Caco-2 (cell line): ENCODE results near the gene ASXL1. TPM values are rescaled to one million over a fixed set of nuclear protein-coding genes. Genes with fewer than 3 reads are reported as not detected.
"Not testable (repeated sequence)": the region's sequence is repeated elsewhere in the genome, so short reads cannot be mapped to it uniquely, and the experiment has no call there.

Experiments
- BruUV-seq: library from RNA; stranded (reverse); fragments of 400-500 nt; replicated peaks from 2 replicates; lab custom pipeline; 2021; lab: Mats Ljungman, UMichigan
- CTCF ChIA-PET: fragments of 300-600 bp; sonication (Branson Sonifier 250); formaldehyde crosslinking; loops from one replicate; lab custom pipeline; 2022; ENCODE audit warnings: antibody characterized with exemption; lab: Charles Lee
- POLR2A ChIA-PET: fragments of 300-600 bp; sonication (Branson Sonifier 250); formaldehyde crosslinking; loops from one replicate; lab custom pipeline; 2022; ENCODE audit warnings: antibody characterized with exemption; lab: Charles Lee
- DNase-seq, 2 experiments: peaks; one replicate each; pipeline versions ENCODE4 v3.0.0 to v3.0.0-alpha.2; 2020 to 2022
- H3K27me3 ChIP-seq: replicated peaks from 2 replicates; pipeline ENCODE4 v1.6.0; 2011; ENCODE audit warnings: low read length; ENCODE audit not compliant: control insufficient read depth, insufficient read depth
- H3K36me3 ChIP-seq: 2 replicates; pipeline ENCODE4 v1.5.1; 2011; ENCODE audit warnings: low read length; ENCODE audit not compliant: control insufficient read depth, insufficient read depth
- H3K4me1 ChIP-seq: fragments of 250-450 bp; sonication (Bioruptor Pico); 2 replicates; pipeline ENCODE4 v1.5.1; 2020; ENCODE audit warnings: mild to moderate bottlenecking
- H3K4me3 ChIP-seq: 2 replicates; pipeline ENCODE4 v1.5.1; 2011; ENCODE audit warnings: low read depth, mild to moderate bottlenecking, control low read depth, low read length
- H3K9me3 ChIP-seq: fragments of 250-450 bp; sonication (Bioruptor Pico); 2 replicates; pipeline ENCODE4 v1.5.1; 2020; ENCODE audit warnings: mild to moderate bottlenecking, moderate library complexity
- H3K27ac Mint-ChIP-seq: one replicate; pipeline ENCODE4 v1.8.0; 2022; ENCODE audit warnings: mixed read lengths; ENCODE audit not compliant: unreplicated experiment
- H3K27me3 Mint-ChIP-seq: one replicate; pipeline ENCODE4 v1.8.0; 2022; ENCODE audit warnings: mixed read lengths; ENCODE audit not compliant: insufficient read depth, unreplicated experiment
- H3K36me3 Mint-ChIP-seq: one replicate; pipeline ENCODE4 v1.8.0; 2022; ENCODE audit warnings: mild to moderate bottlenecking, mixed read lengths; ENCODE audit not compliant: insufficient read depth, unreplicated experiment
- H3K4me1 Mint-ChIP-seq: one replicate; pipeline ENCODE4 v1.8.0; 2022; ENCODE audit warnings: low read depth, mixed read lengths; ENCODE audit not compliant: unreplicated experiment
- H3K4me3 Mint-ChIP-seq: one replicate; pipeline ENCODE4 v1.8.0; 2022; ENCODE audit warnings: mild to moderate bottlenecking, moderate library complexity, mixed read lengths; ENCODE audit not compliant: unreplicated experiment
- H3K9me3 Mint-ChIP-seq: one replicate; pipeline ENCODE4 v1.8.0; 2022; ENCODE audit warnings: mixed read lengths; ENCODE audit not compliant: unreplicated experiment
- intact Hi-C: fragments of 100-400 bp; cut with micrococcal nuclease; formaldehyde crosslinking; loops from one replicate; pipeline ENCODE4 v1.10.0; 2022; ENCODE audit not compliant: unreplicated experiment
- total RNA-seq: library from RNA; stranded (reverse); gene quantifications from 2 replicates; pipeline ENCODE4 v1.2.3, GENCODE V29; 2022
- TF ChIP-seq, protein P1 (sequence below), 2 experiments: fragments of 200-600 bp in 1 of 2; IDR thresholded peaks; 1 replicate in 1 of 2; 2 replicates in 1 of 2; pipeline versions ENCODE4 v1.5.1 to v1.8.0; 2011 to 2022; ENCODE audit warnings: antibody characterized with exemption in 1 of 2, control low read depth in 1 of 2, inconsistent platforms in 1 of 2, low read depth in 1 of 2, low read length in 1 of 2, mild to moderate bottlenecking in 1 of 2, moderate library complexity in 1 of 2; ENCODE audit not compliant: insufficient read depth in 1 of 2, severe bottlenecking in 1 of 2, unreplicated experiment in 1 of 2

Gene ASXL1
- total RNA-seq, 1 experiment from 2014 or later: 226 TPM

DNA sequence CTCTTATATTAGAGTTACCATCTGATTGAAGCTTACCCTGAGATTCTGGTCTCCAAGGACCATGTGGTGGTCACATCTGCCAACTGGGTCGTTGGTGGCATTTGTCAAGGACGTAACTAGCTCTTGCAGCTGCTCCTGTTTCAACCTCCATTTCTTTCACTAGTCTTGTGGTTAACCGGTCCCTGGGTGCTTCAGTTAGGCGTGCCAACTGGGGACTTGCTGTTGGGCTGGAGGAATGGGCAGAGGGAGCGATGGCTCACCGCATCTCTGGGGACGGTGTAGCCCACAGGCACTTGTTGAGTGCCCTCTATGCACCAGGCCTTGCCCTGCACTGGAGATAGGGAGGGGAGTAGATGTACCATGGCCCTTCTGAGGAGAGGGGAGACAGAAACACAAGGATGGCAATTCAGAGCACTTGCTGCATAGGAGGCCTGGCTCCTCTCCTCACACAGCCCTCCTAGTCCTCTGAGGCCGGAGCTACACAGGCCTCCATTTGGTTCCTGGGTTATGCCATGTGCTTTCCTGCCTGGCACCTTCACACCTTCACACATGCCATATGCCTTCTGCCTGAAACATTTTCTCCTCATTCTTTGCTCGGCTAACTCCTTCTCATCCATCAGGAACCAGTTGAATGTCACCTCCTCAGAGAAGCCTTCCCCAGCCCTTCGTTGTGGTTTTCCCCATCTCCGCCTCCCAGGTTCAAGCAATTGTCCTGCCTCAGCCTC, 20.0 kb upstream of the ASXL1 start:
- no peak for DNase-seq
- BruUV-seq: no TSS peak
- POLR2A ChIA-PET: interaction anchor here (0.5 kb wide), 1 partner anchor 371 kb away, joined by 4 read pairs; no protein-coding TSS in a partner anchor
- peaks cover 2% of the 10 kb centered on the region; the same call in 1 of the 2 replicates for H3K36me3 ChIP-seq
- no peaks in the 10 kb centered on the region for H3K27me3 ChIP-seq
- H3K4me1 ChIP-seq: peaks cover 12% of the 10 kb centered on the region
- TF ChIP-seq, protein P1, sequence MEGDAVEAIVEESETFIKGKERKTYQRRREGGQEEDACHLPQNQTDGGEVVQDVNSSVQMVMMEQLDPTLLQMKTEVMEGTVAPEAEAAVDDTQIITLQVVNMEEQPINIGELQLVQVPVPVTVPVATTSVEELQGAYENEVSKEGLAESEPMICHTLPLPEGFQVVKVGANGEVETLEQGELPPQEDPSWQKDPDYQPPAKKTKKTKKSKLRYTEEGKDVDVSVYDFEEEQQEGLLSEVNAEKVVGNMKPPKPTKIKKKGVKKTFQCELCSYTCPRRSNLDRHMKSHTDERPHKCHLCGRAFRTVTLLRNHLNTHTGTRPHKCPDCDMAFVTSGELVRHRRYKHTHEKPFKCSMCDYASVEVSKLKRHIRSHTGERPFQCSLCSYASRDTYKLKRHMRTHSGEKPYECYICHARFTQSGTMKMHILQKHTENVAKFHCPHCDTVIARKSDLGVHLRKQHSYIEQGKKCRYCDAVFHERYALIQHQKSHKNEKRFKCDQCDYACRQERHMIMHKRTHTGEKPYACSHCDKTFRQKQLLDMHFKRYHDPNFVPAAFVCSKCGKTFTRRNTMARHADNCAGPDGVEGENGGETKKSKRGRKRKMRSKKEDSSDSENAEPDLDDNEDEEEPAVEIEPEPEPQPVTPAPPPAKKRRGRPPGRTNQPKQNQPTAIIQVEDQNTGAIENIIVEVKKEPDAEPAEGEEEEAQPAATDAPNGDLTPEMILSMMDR (IDR thresholded peaks at IDR 0.05; ENCODE audit: insufficient read depth in 1 of 2, low read depth in 1 of 2, low read length in 1 of 2, severe bottlenecking in 1 of 2, unreplicated experiment in 1 of 2): no peak
- H3K27me3 Mint-ChIP-seq: no peaks in the 10 kb centered on the region
- intact Hi-C loops: loop anchor here (1.0 to 5.0 kb wide), 4 partner anchors 20 to 314 kb away; partner anchors contain the start of gene ASXL1
- peaks cover 9% of the 10 kb centered on the region for H3K36me3 Mint-ChIP-seq
- peaks cover 9% of the 10 kb centered on the region for H3K9me3 Mint-ChIP-seq
- CTCF ChIA-PET: no interaction called here
- peaks cover 23% of the 10 kb centered on the region for H3K4me1 Mint-ChIP-seq
- no peaks in the 10 kb centered on the region for H3K9me3 ChIP-seq
- H3K27ac Mint-ChIP-seq: no peak overlapping the region
- H3K4me3 ChIP-seq: no peak overlapping the region
- H3K4me3 Mint-ChIP-seq: no peak overlapping the region

- no peak overlapping the region for H3K4me3 Mint-ChIP-seq
- ChIA-PET CTCF (no interaction called here), POLR2A (no interaction called here)
- intact Hi-C loops: loop anchor here (5.0 kb wide), 1 partner anchor 314 kb away; no protein-coding TSS in a partner anchor
- TF ChIP-seq, protein P1 (IDR thresholded peaks at IDR 0.05; ENCODE audit: insufficient read depth in 1 of 2, low read depth in 1 of 2, low read length in 1 of 2, severe bottlenecking in 1 of 2, unreplicated experiment in 1 of 2): no peak
- H3K4me1 Mint-ChIP-seq: peaks cover 23% of the 10 kb centered on the region
- H3K36me3 ChIP-seq: peaks cover 2% of the 10 kb centered on the region; the same call in 1 of the 2 replicates
- no peaks in the 10 kb centered on the region for H3K9me3 ChIP-seq
- H3K4me1 ChIP-seq: peaks cover 10% of the 10 kb centered on the region
- no peaks in the 10 kb centered on the region for H3K27me3 ChIP-seq
- H3K27me3 Mint-ChIP-seq: no peaks in the 10 kb centered on the region
- H3K9me3 Mint-ChIP-seq: peaks cover 9% of the 10 kb centered on the region
- H3K36me3 Mint-ChIP-seq: peaks cover 6% of the 10 kb centered on the region
- H3K27ac Mint-ChIP-seq: no peak overlapping the region
- DNase-seq: no peak
- no peak overlapping the region for H3K4me3 ChIP-seq
- BruUV-seq: no TSS peak
Measured at GRCh38 chr20:32338665-32339064, 19.5 kb upstream of the ASXL1 start.

GRCh38 chr20:32339116-32339515, 19.0 kb upstream of the ASXL1 start:
- Mint-ChIP-seq H3K27ac (no peak overlapping the region), H3K27me3 (no peaks in the 10 kb centered on the region), H3K4me1 (peaks cover 23% of the 10 kb centered on the region), H3K36me3 (peaks cover 6% of the 10 kb centered on the region), H3K4me3 (no peak overlapping the region), H3K9me3 (peaks cover 9% of the 10 kb centered on the region)
- Histone ChIP-seq H3K27me3 (no peaks in the 10 kb centered on the region), H3K4me3 (no peak overlapping the region), H3K4me1 (peaks cover 10% of the 10 kb centered on the region), H3K36me3 (no peaks in the 10 kb centered on the region; the same call in 1 of the 2 replicates), H3K9me3 (no peaks in the 10 kb centered on the region)
- DNase-seq: no peak
- intact Hi-C loops: loop anchor here (5.0 kb wide), 1 partner anchor 313 kb away; no protein-coding TSS in a partner anchor
- ChIA-PET CTCF (no interaction called here), POLR2A (no interaction called here)
- no TSS peak for BruUV-seq
- TF ChIP-seq, protein P1 (IDR thresholded peaks at IDR 0.05; ENCODE audit: insufficient read depth in 1 of 2, low read depth in 1 of 2, low read length in 1 of 2, severe bottlenecking in 1 of 2, unreplicated experiment in 1 of 2): no peak

DNA sequence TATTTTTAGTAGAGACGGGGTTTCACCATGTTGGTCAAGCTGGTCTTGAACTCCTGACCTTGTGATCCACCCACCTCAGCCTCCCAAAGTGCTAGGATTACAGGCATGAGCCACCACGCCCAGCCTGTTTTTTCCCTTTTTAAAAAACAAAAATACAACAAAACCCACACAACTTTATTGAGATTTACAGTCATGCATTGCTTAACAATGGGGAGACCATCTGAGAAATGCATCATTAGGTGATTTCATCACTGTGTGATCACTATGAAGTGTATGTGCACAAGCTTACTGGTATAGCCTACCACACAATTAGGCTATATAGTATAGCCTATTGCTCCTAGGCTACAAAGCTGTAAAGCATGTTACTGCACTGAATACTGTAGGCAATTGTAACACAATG, 17.1 kb upstream of the ASXL1 start:
- H3K36me3 ChIP-seq, H3K4me3 Mint-ChIP-seq, H3K27me3 Mint-ChIP-seq, BruUV-seq, H3K9me3 Mint-ChIP-seq, H3K4me3 ChIP-seq, POLR2A ChIA-PET, intact Hi-C loops, H3K27me3 ChIP-seq, H3K27ac Mint-ChIP-seq, H3K9me3 ChIP-seq, H3K36me3 Mint-ChIP-seq: not testable (repeated sequence)
- CTCF ChIA-PET: interaction anchor here (0.5 to 1.3 kb wide), 2 partner anchors 17 to 42 kb away, joined by 3 to 4 read pairs; partner anchors contain the start of gene ASXL1
- H3K4me1 Mint-ChIP-seq: peaks cover 35% of the 10 kb centered on the region
- H3K4me1 ChIP-seq: peaks cover 24% of the 10 kb centered on the region
- DNase-seq: peak in 1 of 2 experiments; percentile 9
